CD14-positive monocyte (primary cell): Measurements from ENCODE around the gene DHCR24. TPM values are rescaled to one million over a fixed set of nuclear protein-coding genes. Genes with fewer than 3 reads are reported as not detected.

Experiments used
- DNase-seq, 3 donors: peaks; one replicate each; pipeline ENCODE4 v3.0.0-alpha.2; 2011 to 2022
- H2AFZ ChIP-seq: 2 replicates; pipeline ENCODE4 v1.6.0; 2012; ENCODE audit warnings: mild to moderate bottlenecking, low read depth, low read length, inconsistent platforms; ENCODE audit not compliant: insufficient read depth, poor library complexity, severe bottlenecking
- H3K27ac ChIP-seq, 2 donors: 1 replicate in 1 of 2; 2 replicates in 1 of 2; pipeline ENCODE4 v1.5.1; 2012 to 2013; ENCODE audit warnings: low read length in 2 of 2, control low read depth in 1 of 2, inconsistent platforms in 1 of 2, low read depth in 1 of 2, mild to moderate bottlenecking in 1 of 2
- H3K27me3 ChIP-seq, 2 donors: one replicate each; pipeline versions ENCODE4 v1.6.0 to v1.6.1; 2011 to 2013; ENCODE audit warnings: low read length in 2 of 2; ENCODE audit not compliant: control insufficient read depth in 2 of 2, insufficient read depth in 2 of 2
- H3K36me3 ChIP-seq, 2 donors: replicated peaks in 1 of 2; 1 replicate in 1 of 2; 2 replicates in 1 of 2; pipeline versions ENCODE4 v1.5.1 to v1.6.1; 2012 to 2013; ENCODE audit warnings: low read length in 2 of 2, control low read depth in 1 of 2, inconsistent platforms in 1 of 2, mild to moderate bottlenecking in 1 of 2; ENCODE audit not compliant: insufficient read depth in 2 of 2, control insufficient read depth in 1 of 2
- H3K4me1 ChIP-seq, 2 donors: 1 replicate in 1 of 2; 2 replicates in 1 of 2; pipeline versions ENCODE4 v1.5.1 to v1.6.1; 2012 to 2013; ENCODE audit warnings: low read length in 2 of 2, control low read depth in 1 of 2, inconsistent platforms in 1 of 2, mild to moderate bottlenecking in 1 of 2, moderate library complexity in 1 of 2; ENCODE audit not compliant: insufficient read depth in 2 of 2, control insufficient read depth in 1 of 2
- H3K4me2 ChIP-seq: replicated peaks from 2 replicates; pipeline ENCODE3; 2012; ENCODE audit warnings: low read length, moderate library complexity, mild to moderate bottlenecking; ENCODE audit not compliant: poor library complexity, severe bottlenecking; ENCODE audit errors: extremely low read depth
- H3K4me3 ChIP-seq, 3 experiments: fragments of 200-600 bp in 1 of 3; sonication (generic) in 1 of 3; replicated peaks in 1 of 3; 1 replicate in 2 of 3; 2 replicates in 1 of 3; pipeline ENCODE4 v1.5.1; 2011 to 2013; ENCODE audit warnings: low read length in 3 of 3, mild to moderate bottlenecking in 3 of 3, control low read depth in 2 of 3, low read depth in 2 of 3, inconsistent platforms in 1 of 3, moderate library complexity in 1 of 3
- H3K79me2 ChIP-seq: 2 replicates; pipeline ENCODE4 v1.6.0; 2012; ENCODE audit warnings: mild to moderate bottlenecking, control low read depth, inconsistent platforms, low read length, moderate library complexity; ENCODE audit not compliant: insufficient read depth
- H3K9ac ChIP-seq: 2 replicates; pipeline ENCODE4 v1.6.0; 2017; ENCODE audit warnings: low read length, mild to moderate bottlenecking; ENCODE audit not compliant: insufficient read depth, poor library complexity, severe bottlenecking
- H3K9me3 ChIP-seq, 2 donors: replicated peaks in 1 of 2; 1 replicate in 1 of 2; 2 replicates in 1 of 2; pipeline versions ENCODE4 v1.5.1 to v1.6.1; 2012 to 2013; ENCODE audit warnings: low read length in 2 of 2, control low read depth in 1 of 2; ENCODE audit not compliant: control insufficient read depth in 1 of 2, insufficient read depth in 1 of 2
- H4K20me1 ChIP-seq: 2 replicates; pipeline ENCODE4 v1.6.0; 2012; ENCODE audit warnings: mild to moderate bottlenecking, low read length, control low read depth, moderate library complexity; ENCODE audit not compliant: insufficient read depth
- H3K27ac Mint-ChIP-seq, 7 donors: one replicate each; pipeline ENCODE4 v1.8.0; 2020; ENCODE audit warnings: mild to moderate bottlenecking in 7 of 7, mixed read lengths in 7 of 7, moderate library complexity in 6 of 7, inconsistent platforms in 2 of 7
- H3K27me3 Mint-ChIP-seq, 3 donors: one replicate each; pipeline ENCODE4 v1.8.0; 2021 to 2022; ENCODE audit warnings: low read depth in 3 of 3, mild to moderate bottlenecking in 3 of 3, mixed read lengths in 3 of 3, moderate library complexity in 3 of 3, inconsistent platforms in 1 of 3
- H3K36me3 Mint-ChIP-seq, 2 donors: one replicate each; pipeline ENCODE4 v1.8.0; 2020; ENCODE audit warnings: mixed read lengths in 2 of 2, inconsistent platforms in 1 of 2, mild to moderate bottlenecking in 1 of 2
- H3K4me1 Mint-ChIP-seq: one replicate; pipeline ENCODE4 v1.8.0; 2020; ENCODE audit warnings: mild to moderate bottlenecking, mixed read lengths
- H3K4me3 Mint-ChIP-seq, 2 donors: one replicate each; pipeline ENCODE4 v1.8.0; 2020; ENCODE audit warnings: mild to moderate bottlenecking in 2 of 2, mixed read lengths in 2 of 2, moderate library complexity in 1 of 2
- H3K9me3 Mint-ChIP-seq, 7 donors: one replicate each; pipeline ENCODE4 v1.8.0; 2020 to 2022; ENCODE audit warnings: mixed read lengths in 7 of 7, mild to moderate bottlenecking in 6 of 7, moderate library complexity in 6 of 7, inconsistent platforms in 2 of 7
- CTCF ChIP-seq: fragments of 200-600 bp; IDR thresholded peaks from one replicate; pipeline ENCODE4 v1.8.0; 2022; ENCODE audit warnings: antibody characterized with exemption, mild to moderate bottlenecking
- WGBS: methylation state at CpG from one replicate; pipeline ENCODE4 v1.1.5; 2013; ENCODE audit warnings: missing lambda C conversion rate; ENCODE audit not compliant: insufficient coverage; 5-methylcytosine and 5-hydroxymethylcytosine counted together
- intact Hi-C, 2 donors: fragments of 100-400 bp; cut with micrococcal nuclease; formaldehyde crosslinking; loops; one replicate each; pipeline versions ENCODE4 v1.15.0 to v1.15.1; 2023
- polyA plus RNA-seq, 3 donors: library from polyadenylated mRNA; depleted of rRNA in 1 of 3; unstranded in 2 of 3; stranded (reverse) in 1 of 3; fragments of 300-500 nt in 2 of 3; fragments of >200 nt in 1 of 3; fragmentation: Illumina TruSeq in 2 of 3; gene quantifications; 1 replicate in 2 of 3; 2 replicates in 1 of 3; pipeline ENCODE4 v1.2.3, GENCODE V29; 2012 to 2021

DHCR24 gene
- polyA plus RNA-seq, 3 donors = 0.48 to 3.5 (median 3.0) TPM

- Mint-ChIP-seq H3K9me3 (peaks cover 0 to 4% (median 2%) of the 10 kb centered on the region in 7 donors), H3K36me3 (no peaks in the 10 kb centered on the region), H3K27me3 (peaks cover 2 to 5% (median 3%) of the 10 kb centered on the region in 3 donors), H3K4me1 (no peaks in the 10 kb centered on the region), H3K4me3 (no peak overlapping the region), H3K27ac (no peak overlapping the region)
- H2AFZ ChIP-seq = no peak overlapping the region
- WGBS = 100% methylated on average over 1 of the region's 2 CpGs
- H3K4me3 ChIP-seq = no peak overlapping the region
- no peaks in the 10 kb centered on the region for H3K4me1 ChIP-seq
- no peaks in the 10 kb centered on the region for H3K27me3 ChIP-seq
- no peaks in the 10 kb centered on the region for H3K36me3 ChIP-seq
- no peaks in the 10 kb centered on the region for H3K79me2 ChIP-seq
- H3K9me3 ChIP-seq = no peaks in the 10 kb centered on the region
- intact Hi-C loops = no loop called here
- H3K4me2 ChIP-seq = no peak overlapping the region
- no peaks in the 10 kb centered on the region for H4K20me1 ChIP-seq
- TF ChIP-seq CTCF = no peak
- no peak for DNase-seq
- no peak overlapping the region for H3K9ac ChIP-seq
- no peak overlapping the region for H3K27ac ChIP-seq
Measured at GRCh38 chr1:54928327-54928726, 41.3 kb upstream of the DHCR24 start.

GRCh38 chr1:54927472-54928240, 40.7 kb upstream of the DHCR24 start:
- Histone ChIP-seq H3K27me3 (no peaks in the 10 kb centered on the region), H3K9ac (no peak overlapping the region), H3K79me2 (no peaks in the 10 kb centered on the region), H3K9me3 (no peaks in the 10 kb centered on the region), H4K20me1 (no peaks in the 10 kb centered on the region), H3K27ac (no peak overlapping the region), H3K4me1 (no peaks in the 10 kb centered on the region), H3K36me3 (no peaks in the 10 kb centered on the region), H3K4me2 (no peak overlapping the region), H2AFZ (no peak overlapping the region), H3K4me3 (no peak overlapping the region)
- TF ChIP-seq CTCF = no peak
- Mint-ChIP-seq H3K36me3 (no peaks in the 10 kb centered on the region), H3K27me3 (peaks cover 2 to 5% (median 3%) of the 10 kb centered on the region in 3 donors), H3K27ac (no peak overlapping the region), H3K4me1 (no peaks in the 10 kb centered on the region), H3K4me3 (no peak overlapping the region), H3K9me3 (peaks cover 0 to 4% (median 2%) of the 10 kb centered on the region in 7 donors)
- WGBS = 61% methylated on average over 2 of the region's 8 CpGs
- intact Hi-C loops = no loop called here
- no peak for DNase-seq
